CD4-positive, alpha-beta T cell treated with Interleukin-17A for 1 hour (primary cell): Measurements from ENCODE around the gene FAM98C.

Experiments
- DNase-seq: peaks from one replicate; pipeline ENCODE4 v3.0.0-alpha.2; 2020

Gene FAM98C

DNA sequence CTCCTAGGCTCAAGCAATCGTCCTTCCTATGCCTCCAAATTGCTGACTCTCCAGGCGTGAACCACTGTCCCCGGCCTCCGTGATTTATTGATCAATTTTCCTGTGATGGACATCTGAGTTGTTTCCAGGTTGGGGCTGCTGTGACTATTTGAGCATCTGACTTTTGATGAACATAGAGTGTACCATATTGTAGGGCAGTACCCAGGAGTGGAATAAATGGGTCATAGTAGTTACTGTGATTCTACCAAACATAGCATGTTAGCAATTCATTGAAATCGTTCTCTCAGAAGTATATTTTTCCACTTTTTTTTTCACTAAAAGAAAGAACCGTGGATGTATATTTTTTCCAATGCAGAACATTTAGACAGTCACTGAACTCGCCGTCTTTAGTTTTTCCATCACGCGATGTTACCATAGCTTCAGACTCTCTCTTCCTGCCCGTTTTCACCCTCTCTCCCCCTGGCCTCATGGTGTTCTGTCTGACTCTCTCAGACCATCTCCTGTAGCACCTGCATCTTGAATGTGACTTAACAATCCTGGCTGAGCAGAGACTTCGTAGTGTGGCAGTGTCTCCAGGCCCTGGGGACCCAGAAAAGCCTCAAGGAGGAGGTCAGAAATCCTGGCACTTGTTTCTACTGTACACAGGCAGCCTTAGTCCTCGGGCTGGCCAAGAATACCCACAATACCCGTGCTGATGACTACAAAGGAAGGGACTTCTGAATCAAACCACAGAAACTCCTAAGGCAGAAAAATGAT is 26.3 kb downstream of the FAM98C start:
- DNase-seq: no peak

DNA sequence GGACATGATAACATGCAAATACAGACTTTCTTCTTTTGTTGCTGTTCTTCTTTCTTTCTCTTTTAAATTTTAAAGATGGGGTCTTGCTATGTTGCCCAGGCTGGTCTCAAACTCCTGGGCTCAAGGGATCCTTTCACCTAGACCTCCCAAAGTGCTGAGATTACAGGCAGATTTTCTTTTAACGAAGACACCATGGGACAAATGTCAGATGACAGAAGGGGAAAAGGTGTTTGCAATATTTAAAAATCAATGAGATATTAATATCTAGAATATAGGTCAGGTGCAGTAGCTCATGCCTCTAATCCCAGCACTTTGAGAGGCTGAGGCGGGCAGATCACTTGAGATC is 26.9 kb downstream of the FAM98C start:
- DNase-seq: no peak

- DNase-seq: no peak
These were observed 28.0 kb downstream of the FAM98C start for GRCh38 chr19:38430931-38431330.

DNA sequence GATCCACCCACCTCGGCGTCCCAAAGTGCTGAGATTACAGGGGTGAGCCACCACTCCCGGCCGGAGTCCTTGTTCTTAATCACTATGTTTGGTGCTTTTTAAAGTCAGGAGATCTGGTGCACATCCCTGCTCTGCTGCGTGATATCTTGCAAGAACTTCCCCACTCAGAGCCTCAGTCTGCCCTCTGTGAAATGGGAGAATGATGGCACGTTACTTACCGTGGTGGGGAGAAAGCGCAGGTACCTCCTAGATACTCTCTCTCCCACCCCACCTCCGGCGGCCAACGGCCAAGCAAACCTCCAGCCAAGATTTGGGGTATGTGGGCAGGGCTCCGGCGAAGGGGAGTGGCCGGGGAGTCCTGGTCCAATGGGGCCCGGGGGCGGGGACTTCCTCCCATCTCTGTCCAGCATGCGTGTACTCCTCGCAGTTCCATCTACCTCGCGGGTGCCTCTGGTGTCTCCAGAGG is 30.4 kb downstream of the FAM98C start, which contains the start of gene RYR1:
Gene RYR1 (plus strand): TSS at position 424 of the 466 bp plus-strand sequence. CDS start 139 bp downstream, outside the sequence.
- DNase-seq: peak; percentile 49

- no peak for DNase-seq
These were observed 31.7 kb downstream of the FAM98C start for GRCh38 chr19:38434549-38435051.

- DNase-seq: no peak
These were observed 34.4 kb downstream of the FAM98C start for GRCh38 chr19:38437295-38437694.

GRCh38 chr19:38437917-38438316 is 35.0 kb downstream of the FAM98C start:
- DNase-seq: no peak

DNA sequence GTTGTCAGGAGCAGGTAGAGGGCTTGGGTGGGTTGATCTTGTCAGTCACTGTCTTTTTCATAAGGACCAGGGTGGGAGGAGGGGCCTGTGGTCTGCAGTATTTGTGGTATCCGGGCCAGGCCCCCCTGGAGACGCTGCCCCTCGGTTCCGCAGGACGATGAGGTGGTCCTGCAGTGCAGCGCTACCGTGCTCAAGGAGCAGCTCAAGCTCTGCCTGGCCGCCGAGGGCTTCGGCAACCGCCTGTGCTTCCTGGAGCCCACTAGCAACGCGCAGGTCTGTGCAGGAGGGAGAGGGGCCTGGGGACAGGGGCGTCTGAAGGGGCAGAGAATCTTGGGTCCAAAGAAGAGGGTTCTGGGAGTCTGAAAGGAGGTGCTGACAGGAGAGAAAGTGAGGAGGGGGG is 37.7 kb downstream of the FAM98C start:
- DNase-seq: no peak

DNA sequence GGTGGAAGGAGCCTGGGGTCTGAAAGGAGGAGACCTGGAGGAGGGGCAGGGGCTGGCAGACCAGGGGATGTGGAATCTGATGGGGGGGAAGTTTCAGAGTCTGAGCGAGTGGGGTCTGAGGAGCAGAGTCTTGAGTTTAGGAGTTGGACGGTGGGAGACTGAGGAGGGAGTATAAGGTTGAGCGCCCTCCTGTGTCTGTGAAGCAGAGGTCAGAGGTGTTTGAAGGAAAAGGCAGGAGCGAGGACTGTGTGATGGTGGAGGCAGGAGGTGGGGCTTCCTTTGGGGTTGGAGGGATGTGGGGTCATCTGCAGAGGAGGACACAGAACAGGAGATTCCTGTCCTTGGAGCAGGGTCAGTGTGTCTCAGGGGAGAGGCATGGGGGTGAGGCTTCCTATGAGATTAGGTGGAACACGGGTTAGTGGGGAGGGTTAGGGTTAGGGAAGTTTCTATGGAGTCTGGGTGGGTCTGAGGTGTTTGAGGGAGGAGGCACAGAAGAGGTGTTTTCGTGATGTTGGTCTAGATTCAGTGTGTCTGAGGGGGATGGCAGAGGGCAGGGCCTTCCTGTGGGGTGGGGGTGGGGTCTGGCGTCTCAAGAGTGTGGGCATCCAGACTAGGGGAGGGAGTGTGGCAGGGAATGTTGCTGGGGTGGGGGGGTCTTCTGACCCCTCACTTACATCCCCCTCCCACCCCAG is 38.9 kb downstream of the FAM98C start:
- DNase-seq: no peak

DNA sequence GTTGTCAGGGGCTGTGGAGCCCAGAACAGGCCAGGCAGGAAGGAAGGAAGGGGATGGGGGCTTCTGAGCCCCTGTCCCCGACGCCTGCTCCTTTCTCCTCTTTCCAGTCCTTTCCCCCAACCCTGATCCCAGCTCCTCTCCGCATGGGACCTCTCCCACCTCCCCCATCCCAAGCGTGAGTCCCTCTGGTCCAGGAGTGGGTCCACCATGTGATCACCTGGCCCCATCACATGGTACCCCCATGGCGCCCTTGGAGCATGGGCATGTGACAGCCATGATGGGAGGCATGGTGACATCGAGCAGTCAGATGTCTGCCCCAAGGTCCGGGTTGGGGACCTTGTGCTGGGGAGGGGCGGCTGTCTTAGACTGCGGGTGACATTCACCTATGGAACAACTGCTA is 39.8 kb downstream of the FAM98C start:
- DNase-seq: no peak

GRCh38 chr19:38443458-38443999 is 40.6 kb downstream of the FAM98C start:
- no peak for DNase-seq

GRCh38 chr19:38444026-38444425 is 41.1 kb downstream of the FAM98C start:
- DNase-seq: no peak

GRCh38 chr19:38445362-38445761 is 42.5 kb downstream of the FAM98C start:
- no peak for DNase-seq

DNA sequence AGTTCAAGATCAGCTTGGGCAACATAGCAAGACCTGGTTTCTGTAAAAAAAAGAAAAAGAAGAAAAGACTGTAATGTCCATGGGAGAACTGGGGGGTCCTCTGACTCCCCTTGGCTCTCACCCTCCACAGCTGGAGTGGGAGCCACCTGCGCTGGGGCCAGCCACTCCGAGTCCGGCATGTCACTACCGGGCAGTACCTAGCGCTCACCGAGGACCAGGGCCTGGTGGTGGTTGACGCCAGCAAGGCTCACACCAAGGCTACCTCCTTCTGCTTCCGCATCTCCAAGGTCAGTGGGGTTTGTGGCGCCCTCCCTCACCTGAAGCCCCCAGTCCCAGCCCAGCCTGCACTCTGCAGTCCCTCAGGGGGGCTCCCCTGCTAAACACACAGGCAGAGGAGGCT is 45.3 kb downstream of the FAM98C start:
- no peak for DNase-seq

DNA sequence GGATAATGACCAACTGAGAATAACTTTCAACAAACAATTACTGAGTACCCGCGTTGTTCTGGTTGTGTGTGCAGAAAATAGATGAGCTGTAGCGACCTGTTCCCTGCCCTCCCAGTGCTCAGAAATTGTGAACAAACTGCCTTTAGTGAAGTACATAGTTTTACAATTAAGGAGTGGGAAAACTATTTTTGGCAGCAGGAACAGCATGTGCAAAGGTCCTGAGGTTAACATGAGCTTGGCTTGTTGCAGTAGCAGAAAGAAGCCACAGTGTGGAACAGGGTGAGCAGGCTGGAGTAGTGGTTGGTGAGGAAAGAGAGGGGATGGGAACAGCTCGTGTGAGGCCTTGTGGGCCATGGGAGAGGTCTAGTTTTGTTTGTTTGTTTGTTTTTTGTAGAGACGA is 46.6 kb downstream of the FAM98C start:
- DNase-seq: no peak

- no peak for DNase-seq
These were observed 48.1 kb downstream of the FAM98C start for GRCh38 chr19:38451036-38451435.

DNA sequence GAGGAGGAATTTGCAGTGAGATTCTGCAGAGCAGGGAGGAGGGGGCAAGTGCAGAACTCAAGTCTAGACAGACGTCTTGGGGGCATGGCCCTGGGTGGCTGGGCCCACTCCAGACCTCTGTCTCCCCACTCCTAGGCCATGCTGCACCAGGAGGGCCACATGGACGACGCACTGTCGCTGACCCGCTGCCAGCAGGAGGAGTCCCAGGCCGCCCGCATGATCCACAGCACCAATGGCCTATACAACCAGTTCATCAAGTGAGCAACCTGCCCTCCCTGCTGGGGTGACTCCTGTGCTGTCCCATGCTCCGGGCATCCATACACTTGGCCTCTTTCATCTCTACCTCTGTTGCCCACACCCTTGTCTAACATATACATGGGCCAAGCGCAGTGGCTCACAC is 48.7 kb downstream of the FAM98C start:
- DNase-seq: no peak

DNA sequence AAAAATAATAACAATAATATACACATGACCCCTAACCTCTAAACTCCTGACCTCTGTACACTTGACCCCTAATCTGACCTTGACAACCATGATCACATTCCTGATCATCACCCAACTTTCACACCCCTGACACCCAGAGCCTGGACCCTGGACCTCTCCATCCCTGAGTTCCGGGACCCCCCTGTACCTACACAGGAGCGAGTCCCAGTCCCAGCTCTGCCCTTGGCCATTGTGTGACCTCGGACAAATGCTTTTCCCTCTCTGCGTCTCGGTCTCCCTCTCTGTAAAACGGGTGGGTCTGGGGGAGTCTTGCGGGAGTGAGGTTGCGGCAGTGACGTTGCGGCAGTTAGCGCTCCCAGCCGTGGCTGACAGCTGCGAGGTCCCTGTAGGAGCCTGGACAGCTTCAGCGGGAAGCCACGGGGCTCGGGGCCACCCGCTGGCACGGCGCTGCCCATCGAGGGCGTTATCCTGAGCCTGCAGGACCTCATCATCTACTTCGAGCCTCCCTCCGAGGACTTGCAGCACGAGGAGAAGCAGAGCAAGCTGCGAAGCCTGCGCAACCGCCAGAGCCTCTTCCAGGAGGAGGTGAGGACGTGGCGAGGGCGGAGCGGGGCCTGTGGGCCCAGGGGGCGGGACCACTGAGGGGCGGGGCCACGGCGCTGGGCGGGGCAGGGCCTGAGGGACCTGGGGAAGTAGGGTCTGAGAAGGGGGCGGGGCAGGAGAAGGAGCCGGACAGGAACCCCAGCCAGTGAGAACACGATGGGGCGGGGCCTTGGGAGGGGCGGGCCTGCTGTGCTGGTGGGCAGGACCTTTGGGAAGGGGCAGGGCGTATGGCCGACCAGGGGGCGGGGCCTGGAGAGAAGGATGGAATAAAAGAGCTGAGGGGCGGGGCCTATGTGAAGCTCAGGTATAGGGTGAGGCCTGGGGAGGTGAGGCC is 49.8 kb downstream of the FAM98C start:
- DNase-seq: no peak

DNA sequence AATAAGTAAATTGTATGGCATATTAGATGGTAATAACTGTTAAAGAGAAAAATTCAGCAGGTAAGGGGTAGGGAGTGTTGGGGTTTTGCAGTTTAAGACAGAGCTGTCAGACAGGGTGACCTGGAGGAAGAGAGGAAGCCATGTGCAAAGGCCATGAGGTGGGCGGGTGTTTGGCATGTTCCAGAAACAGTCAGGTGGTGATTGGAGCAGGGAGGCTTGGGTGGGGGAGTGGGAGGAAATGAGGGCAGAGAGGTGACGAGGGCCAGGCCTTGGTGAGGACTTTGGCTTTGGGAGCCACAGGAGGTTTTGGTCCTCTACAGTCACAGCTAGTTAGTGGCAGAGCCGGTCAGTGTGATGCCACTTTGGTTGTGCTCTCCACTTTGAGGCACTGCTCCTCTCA is 50.7 kb downstream of the FAM98C start:
- DNase-seq: no peak

- DNase-seq: no peak
These were observed 52.1 kb downstream of the FAM98C start for GRCh38 chr19:38455031-38455430.

GRCh38 chr19:38457202-38457601 is 54.3 kb downstream of the FAM98C start:
- no peak for DNase-seq

GRCh38 chr19:38457690-38458405 is 55.0 kb downstream of the FAM98C start:
- no peak for DNase-seq
